NCI-H187 (cell line): Measurements from ENCODE around the gene MTFMT.
"Not testable (repeated sequence)": the region's sequence is repeated elsewhere in the genome, so short reads cannot be mapped to it uniquely, and the experiment has no call there.

ENCODE experiments used
- DNase-seq, 2 experiments: peaks; one replicate each; lab custom pipeline; 2025; lab: John Stamatoyannopoulos, UW

Gene MTFMT

GRCh38 chr15:65038836-65039235, 9.4 kb upstream of the MTFMT start:
- no peak for DNase-seq

GRCh38 chr15:65038428-65038827, 9.0 kb upstream of the MTFMT start:
- DNase-seq, result no peak

- no peak for DNase-seq
Observed at GRCh38 chr15:65037309-65037708, 7.9 kb upstream of the MTFMT start.

- no peak for DNase-seq
Observed at GRCh38 chr15:65034719-65035118, 5.3 kb upstream of the MTFMT start.

GRCh38 chr15:65033659-65034269, 4.3 kb upstream of the MTFMT start:
- DNase-seq, result no peak

GRCh38 chr15:65032801-65033537, 3.5 kb upstream of the MTFMT start:
- DNase-seq, result no peak

- DNase-seq, result no peak
Observed at GRCh38 chr15:65029736-65030208, 333 bp upstream of the MTFMT start.

- no peak for DNase-seq
Observed at GRCh38 chr15:65028338-65028737, 1.1 kb downstream of the MTFMT start.

- DNase-seq, result no peak
Observed at GRCh38 chr15:65027593-65027992, 1.8 kb downstream of the MTFMT start.

GRCh38 chr15:65026756-65027155, 2.7 kb downstream of the MTFMT start:
- no peak for DNase-seq

- DNase-seq, result no peak
Observed at GRCh38 chr15:65021488-65021887, 8.0 kb downstream of the MTFMT start.

GRCh38 chr15:65020419-65020818, 9.0 kb downstream of the MTFMT start:
- no peak for DNase-seq

GRCh38 chr15:65011198-65011597, 18.2 kb downstream of the MTFMT start:
- not testable (repeated sequence) for DNase-seq

- DNase-seq, result no peak
Observed at GRCh38 chr15:65008983-65009382, 20.5 kb downstream of the MTFMT start.

GRCh38 chr15:65006876-65007275, 22.6 kb downstream of the MTFMT start:
- no peak for DNase-seq

- no peak for DNase-seq
Observed at GRCh38 chr15:65004993-65005392, 24.4 kb downstream of the MTFMT start.

GRCh38 chr15:64997745-64998375, 31.6 kb downstream of the MTFMT start:
- DNase-seq, result no peak

GRCh38 chr15:64997066-64997465, 32.4 kb downstream of the MTFMT start:
- DNase-seq, result no peak

- no peak for DNase-seq
Observed at GRCh38 chr15:64993290-64993689, 36.1 kb downstream of the MTFMT start.

GRCh38 chr15:64991536-64992135, 37.8 kb downstream of the MTFMT start:
- no peak for DNase-seq

GRCh38 chr15:64990168-64990470, 39.3 kb downstream of the MTFMT start:
- no peak for DNase-seq

- peak; percentile 27 to 82 for DNase-seq
Observed at GRCh38 chr15:64989416-64990167, 39.8 kb downstream of the MTFMT start, which contains the start of gene SPG21. Gene SPG21, minus strand, starts transcription at chr15:64989914. Its CDS starts 6,345 bp downstream, at chr15:64983569.
